GM23338 (cell line): ENCODE results near the gene AGXT2. TPM values are rescaled to one million over a fixed set of nuclear protein-coding genes. Genes with fewer than 3 reads are reported as not detected.

ENCODE experiments used
- CREB1 ChIP-seq: fragments of 250-450 bp; sonication (Bioruptor Pico); IDR thresholded peaks from 2 replicates; pipeline ENCODE4 v1.5.0; 2020; ENCODE audit warnings: low read depth, mild to moderate bottlenecking, moderate library complexity
- ETS1 ChIP-seq: IDR thresholded peaks from 2 replicates; pipeline ENCODE4 v1.6.1; 2016; ENCODE audit warnings: antibody characterized with exemption
- EZH2phosphoT487 ChIP-seq: fragments of 200-600 bp; sonication (generic); IDR thresholded peaks from one replicate; pipeline ENCODE4 v1.8.1; 2018; ENCODE audit warnings: antibody characterized with exemption; ENCODE audit not compliant: unreplicated experiment
- JUNB ChIP-seq: IDR thresholded peaks from one replicate; pipeline ENCODE4 v1.6.1; 2016; ENCODE audit warnings: antibody characterized with exemption; ENCODE audit not compliant: unreplicated experiment
- ZNF331 ChIP-seq: fragments of 250-450 bp; sonication (Bioruptor Pico); IDR thresholded peaks from 2 replicates; pipeline ENCODE4 v1.5.0; 2020; ENCODE audit warnings: low read depth, mild to moderate bottlenecking, moderate library complexity
- ZNF462 ChIP-seq: fragments of 250-450 bp; sonication (Bioruptor Pico); IDR thresholded peaks from 2 replicates; pipeline ENCODE4 v1.5.0; 2020; ENCODE audit warnings: mild to moderate bottlenecking, moderate library complexity
- polyA plus RNA-seq: library from polyadenylated mRNA; unstranded; fragments of >200 nt; fragmentation: Nextera tagmentation; extraction: Ambion mirVana; gene quantifications from 2 replicates; pipeline ENCODE4 v1.2.1, GENCODE V29; 2016
- total RNA-seq: library from RNA; depleted of rRNA; stranded (reverse); fragments of >200 nt; shearing (Covaris generic); gene quantifications from 2 replicates; pipeline ENCODE4 v1.2.3, GENCODE V29; 2014
- TF ChIP-seq, protein P1 (sequence below): IDR thresholded peaks from one replicate; pipeline ENCODE4 v1.6.1; 2018; ENCODE audit warnings: antibody characterized with exemption; ENCODE audit not compliant: unreplicated experiment

AGXT2 gene
- total and polyA plus RNA-seq, 2 experiments from 2014 or later: not detected

GRCh38 chr5:35016174-35017051 lies 31.3 kb downstream of the AGXT2 start (continued):
- TF ChIP-seq ZNF462 (CRISPR knock-in tag): no peak
- no peak for TF ChIP-seq EZH2phosphoT487
- no peak for TF ChIP-seq JUNB
- no peak for TF ChIP-seq CREB1 (CRISPR knock-in tag)
- TF ChIP-seq, protein P1, sequence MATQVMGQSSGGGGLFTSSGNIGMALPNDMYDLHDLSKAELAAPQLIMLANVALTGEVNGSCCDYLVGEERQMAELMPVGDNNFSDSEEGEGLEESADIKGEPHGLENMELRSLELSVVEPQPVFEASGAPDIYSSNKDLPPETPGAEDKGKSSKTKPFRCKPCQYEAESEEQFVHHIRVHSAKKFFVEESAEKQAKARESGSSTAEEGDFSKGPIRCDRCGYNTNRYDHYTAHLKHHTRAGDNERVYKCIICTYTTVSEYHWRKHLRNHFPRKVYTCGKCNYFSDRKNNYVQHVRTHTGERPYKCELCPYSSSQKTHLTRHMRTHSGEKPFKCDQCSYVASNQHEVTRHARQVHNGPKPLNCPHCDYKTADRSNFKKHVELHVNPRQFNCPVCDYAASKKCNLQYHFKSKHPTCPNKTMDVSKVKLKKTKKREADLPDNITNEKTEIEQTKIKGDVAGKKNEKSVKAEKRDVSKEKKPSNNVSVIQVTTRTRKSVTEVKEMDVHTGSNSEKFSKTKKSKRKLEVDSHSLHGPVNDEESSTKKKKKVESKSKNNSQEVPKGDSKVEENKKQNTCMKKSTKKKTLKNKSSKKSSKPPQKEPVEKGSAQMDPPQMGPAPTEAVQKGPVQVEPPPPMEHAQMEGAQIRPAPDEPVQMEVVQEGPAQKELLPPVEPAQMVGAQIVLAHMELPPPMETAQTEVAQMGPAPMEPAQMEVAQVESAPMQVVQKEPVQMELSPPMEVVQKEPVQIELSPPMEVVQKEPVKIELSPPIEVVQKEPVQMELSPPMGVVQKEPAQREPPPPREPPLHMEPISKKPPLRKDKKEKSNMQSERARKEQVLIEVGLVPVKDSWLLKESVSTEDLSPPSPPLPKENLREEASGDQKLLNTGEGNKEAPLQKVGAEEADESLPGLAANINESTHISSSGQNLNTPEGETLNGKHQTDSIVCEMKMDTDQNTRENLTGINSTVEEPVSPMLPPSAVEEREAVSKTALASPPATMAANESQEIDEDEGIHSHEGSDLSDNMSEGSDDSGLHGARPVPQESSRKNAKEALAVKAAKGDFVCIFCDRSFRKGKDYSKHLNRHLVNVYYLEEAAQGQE: no peak
- TF ChIP-seq ZNF331 (CRISPR knock-in tag): no peak
- TF ChIP-seq ETS1: no peak
